Neural progenitor cell (in vitro differentiated cells): Measurements from ENCODE around the gene FAM236D.
"Not testable (repeated sequence)": the region's sequence is repeated elsewhere in the genome, so short reads cannot be mapped to it uniquely, and the experiment has no call there.

Experiments
- EZH2 ChIP-seq: fragments of 200-600 bp; sonication (generic); IDR thresholded peaks from 2 replicates; pipeline ENCODE4 v1.6.1; 2017; ENCODE audit warnings: antibody characterized with exemption, mild to moderate bottlenecking, moderate library complexity
- EZH2phosphoT487 ChIP-seq: fragments of 200-600 bp; sonication (generic); IDR thresholded peaks from 2 replicates; pipeline ENCODE4 v1.6.1; 2017; ENCODE audit warnings: antibody characterized with exemption
- TF ChIP-seq, protein P1 (sequence below): fragments of 200-600 bp; sonication (generic); IDR thresholded peaks from 2 replicates; pipeline ENCODE4 v1.5.1; 2017; ENCODE audit warnings: antibody characterized with exemption, mild to moderate bottlenecking

DNA sequence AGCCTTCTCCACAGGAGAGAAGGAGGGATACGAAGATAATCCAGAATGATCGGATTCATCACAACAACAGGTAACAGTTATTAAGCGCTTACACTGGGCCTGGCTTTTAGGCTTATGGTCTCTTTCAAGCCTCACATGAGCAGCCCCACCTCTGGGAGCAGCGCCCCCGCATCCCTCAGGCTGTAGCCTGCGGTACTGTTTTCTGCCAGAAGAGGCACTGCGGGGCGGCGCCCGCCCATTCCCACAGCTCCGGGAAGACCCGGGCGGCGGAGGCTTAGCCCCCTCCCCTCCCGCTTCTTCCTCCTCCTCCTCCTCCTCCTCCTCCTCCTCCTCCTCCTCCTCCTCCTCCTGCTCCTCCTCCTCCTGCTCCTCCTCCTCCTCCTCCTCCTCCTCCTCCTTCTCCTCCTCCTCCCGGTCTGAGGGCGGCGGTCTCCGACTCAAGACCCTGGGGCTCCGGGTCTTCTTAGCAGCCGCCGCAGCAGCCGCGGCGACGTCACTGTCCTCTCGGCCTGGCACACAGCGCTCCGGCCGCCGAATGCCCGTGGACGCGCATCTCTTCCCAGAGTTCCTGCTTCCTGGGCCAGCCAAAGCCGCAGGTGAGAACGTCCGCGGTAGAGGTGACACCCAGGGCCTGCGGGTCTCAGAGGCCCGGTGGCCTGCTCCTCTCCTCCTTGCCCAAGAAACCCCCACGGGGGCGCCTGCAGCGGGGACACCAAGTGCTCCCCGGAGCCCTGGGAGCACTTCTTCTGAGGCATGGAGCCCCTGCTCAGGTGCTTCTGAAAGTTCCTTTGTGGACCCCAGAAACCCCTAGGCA, 31.1 kb downstream of the FAM236D start, which contains the start of gene DMRTC1B:
- TF ChIP-seq, protein P1, sequence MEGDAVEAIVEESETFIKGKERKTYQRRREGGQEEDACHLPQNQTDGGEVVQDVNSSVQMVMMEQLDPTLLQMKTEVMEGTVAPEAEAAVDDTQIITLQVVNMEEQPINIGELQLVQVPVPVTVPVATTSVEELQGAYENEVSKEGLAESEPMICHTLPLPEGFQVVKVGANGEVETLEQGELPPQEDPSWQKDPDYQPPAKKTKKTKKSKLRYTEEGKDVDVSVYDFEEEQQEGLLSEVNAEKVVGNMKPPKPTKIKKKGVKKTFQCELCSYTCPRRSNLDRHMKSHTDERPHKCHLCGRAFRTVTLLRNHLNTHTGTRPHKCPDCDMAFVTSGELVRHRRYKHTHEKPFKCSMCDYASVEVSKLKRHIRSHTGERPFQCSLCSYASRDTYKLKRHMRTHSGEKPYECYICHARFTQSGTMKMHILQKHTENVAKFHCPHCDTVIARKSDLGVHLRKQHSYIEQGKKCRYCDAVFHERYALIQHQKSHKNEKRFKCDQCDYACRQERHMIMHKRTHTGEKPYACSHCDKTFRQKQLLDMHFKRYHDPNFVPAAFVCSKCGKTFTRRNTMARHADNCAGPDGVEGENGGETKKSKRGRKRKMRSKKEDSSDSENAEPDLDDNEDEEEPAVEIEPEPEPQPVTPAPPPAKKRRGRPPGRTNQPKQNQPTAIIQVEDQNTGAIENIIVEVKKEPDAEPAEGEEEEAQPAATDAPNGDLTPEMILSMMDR = not testable (repeated sequence)
- TF ChIP-seq EZH2, EZH2phosphoT487: not testable (repeated sequence)
